ENCODE data around the gene ANKRD13A.
"Not testable (repeated sequence)": the region's sequence is repeated elsewhere in the genome, so short reads cannot be mapped to it uniquely, and the experiment has no call there.

The ANKRD13A gene

DNA sequence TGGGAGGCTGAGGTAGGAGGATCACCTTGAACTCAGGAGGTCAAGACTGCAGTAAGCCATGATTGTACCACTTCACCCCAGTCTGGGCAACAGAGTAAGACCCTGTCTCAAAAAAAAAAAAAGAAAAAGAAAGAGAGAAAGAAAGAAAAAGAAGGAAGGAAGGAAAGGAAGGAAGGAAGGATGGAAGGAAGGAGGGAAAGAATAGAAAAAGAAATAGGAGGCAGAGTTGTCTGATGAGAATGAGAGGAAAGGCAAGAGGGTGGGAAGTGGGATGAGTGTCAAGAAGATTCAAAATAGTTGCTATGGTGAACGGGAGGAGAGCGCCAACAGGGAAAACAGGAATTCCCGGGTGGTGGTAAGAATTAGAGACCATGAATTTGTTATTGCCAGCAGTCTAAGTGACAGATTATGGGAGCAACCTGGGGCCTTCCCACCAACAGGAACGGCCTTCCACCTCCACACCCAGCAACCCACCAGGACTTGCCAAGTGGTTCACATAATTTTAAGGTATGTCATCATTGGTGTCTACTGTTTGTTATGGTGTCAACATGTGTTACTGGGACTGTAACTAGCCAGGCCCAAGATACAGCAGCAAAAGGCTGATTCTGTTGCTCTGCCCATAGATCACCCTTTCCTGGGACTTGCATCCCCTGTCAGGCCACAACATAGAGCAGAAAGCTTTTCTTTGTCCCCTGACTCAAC is 85.2 kb downstream of the ANKRD13A start:
- no peak for DNase-seq

DNA sequence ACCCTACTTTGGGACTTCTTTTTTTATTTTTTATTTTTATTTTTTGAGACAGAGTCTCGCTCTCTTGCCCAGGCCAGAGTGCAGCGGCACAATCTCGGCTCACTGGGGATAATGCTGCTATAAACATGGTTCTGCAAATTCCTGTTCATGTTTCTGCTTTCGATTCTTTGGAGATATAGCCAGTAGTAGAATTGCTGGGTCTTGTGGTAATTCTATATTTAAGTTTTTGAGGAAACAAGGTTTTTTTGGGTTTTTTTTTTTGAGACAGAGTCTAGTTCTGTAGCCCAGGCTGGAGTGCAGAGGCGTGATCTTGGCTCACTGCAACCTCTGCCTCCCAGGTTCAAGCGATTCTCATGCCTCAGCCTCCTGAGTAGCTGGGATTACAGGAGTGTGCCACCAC is 89.0 kb downstream of the ANKRD13A start:
- not testable (repeated sequence) for DNase-seq

DNA sequence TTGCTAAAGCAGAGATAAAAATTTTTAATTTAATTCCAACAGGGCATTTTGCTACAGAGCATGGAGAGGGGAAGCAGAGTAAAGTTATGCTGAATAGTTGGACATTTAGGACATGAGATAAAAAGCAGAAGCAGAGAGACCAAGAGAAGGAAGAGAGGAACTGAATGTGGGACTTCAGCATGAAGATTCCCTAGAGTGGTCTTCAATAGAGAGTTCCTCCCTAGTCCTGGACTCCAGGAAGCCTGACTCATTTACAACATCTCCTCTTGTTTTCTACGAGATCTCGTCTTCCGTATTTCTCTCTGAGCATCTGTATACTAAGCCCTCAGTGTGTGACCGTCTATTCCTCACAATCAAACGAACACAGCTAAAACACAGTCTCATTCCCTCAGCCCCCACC is 89.7 kb downstream of the ANKRD13A start:
- DNase-seq, result no peak

All from activated T-cell treated with anti-CD3 and anti-CD28 coated beads for 4 hours (primary cell).